Stimulated activated CD8-positive, alpha-beta memory T cell treated with anti-CD3 and anti-CD28 coated beads, Interleukin-12 subunit alpha, Interleukin-12 subunit beta, amount 100 ng/mL, for 4 hours (primary cell): Measurements from ENCODE around the gene FHL3.

Source experiments
- DNase-seq: peaks from one replicate; pipeline ENCODE4 v3.0.0-alpha.2; 2020; ENCODE audit warnings: low read depth

FHL3 gene

GRCh38 chr1:38012363-38013226 is 7.3 kb upstream of the FHL3 start, which contains the start of gene UTP11:
Gene UTP11, plus strand, starts transcription at chr1:38012734. Its CDS starts 69 bp downstream, at chr1:38012803.
- DNase-seq: peak; percentile 74

DNA sequence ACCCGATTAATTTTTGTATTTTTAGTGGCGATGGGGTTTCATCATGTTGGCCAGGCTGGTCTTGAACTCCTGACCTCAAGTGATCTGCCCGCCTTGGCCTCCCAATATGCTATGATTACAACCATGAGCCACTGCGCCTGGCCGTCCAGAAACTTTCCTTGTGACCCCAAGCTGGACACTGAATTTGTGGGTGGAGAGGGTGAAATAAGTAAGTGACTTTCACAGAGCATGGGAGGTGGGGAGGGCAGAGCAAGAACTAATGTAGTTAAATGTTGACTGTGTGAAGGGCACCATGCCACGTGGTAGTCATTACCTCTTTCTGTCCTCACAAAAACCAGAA is 4.5 kb upstream of the FHL3 start:
- DNase-seq: no peak

DNA sequence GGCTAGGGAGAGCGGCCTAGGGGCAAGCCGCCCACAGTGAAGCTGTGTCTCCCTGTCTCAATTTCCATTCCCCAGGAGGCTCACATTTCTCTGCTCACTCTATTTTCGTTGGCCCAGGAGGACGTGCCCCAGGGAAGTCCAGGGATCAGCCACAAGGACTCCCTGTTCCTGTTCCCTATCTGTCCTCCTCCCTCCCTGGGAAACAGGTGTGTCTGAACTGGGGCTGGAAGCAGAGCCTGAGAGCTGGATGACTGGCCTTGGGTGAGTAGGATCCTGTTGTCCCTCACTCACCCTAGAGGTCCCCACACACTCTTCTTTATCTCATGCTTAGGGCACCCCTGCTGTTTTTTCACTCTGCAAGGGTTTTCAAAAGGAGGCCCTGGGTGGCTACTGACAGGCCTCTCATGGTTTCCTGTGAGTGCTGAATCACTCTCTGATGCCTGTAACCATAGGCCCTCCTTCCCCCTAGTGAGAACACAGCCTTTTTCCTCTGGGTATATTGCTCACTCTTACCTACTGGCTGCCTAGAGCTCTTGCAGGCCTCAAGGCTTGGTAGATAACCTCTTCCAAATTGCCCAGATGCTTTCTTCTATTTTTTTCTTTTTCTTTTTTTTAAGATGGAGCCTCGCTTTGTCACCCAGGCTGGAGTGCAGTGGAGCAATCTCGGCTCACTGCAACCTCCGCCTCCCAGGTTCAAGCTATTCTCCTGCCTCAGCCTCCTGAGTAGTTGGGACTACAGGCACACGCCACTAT is 4.0 kb upstream of the FHL3 start:
- no peak for DNase-seq

GRCh38 chr1:38006008-38006828 is 904 bp upstream of the FHL3 start:
- DNase-seq: no peak

DNA sequence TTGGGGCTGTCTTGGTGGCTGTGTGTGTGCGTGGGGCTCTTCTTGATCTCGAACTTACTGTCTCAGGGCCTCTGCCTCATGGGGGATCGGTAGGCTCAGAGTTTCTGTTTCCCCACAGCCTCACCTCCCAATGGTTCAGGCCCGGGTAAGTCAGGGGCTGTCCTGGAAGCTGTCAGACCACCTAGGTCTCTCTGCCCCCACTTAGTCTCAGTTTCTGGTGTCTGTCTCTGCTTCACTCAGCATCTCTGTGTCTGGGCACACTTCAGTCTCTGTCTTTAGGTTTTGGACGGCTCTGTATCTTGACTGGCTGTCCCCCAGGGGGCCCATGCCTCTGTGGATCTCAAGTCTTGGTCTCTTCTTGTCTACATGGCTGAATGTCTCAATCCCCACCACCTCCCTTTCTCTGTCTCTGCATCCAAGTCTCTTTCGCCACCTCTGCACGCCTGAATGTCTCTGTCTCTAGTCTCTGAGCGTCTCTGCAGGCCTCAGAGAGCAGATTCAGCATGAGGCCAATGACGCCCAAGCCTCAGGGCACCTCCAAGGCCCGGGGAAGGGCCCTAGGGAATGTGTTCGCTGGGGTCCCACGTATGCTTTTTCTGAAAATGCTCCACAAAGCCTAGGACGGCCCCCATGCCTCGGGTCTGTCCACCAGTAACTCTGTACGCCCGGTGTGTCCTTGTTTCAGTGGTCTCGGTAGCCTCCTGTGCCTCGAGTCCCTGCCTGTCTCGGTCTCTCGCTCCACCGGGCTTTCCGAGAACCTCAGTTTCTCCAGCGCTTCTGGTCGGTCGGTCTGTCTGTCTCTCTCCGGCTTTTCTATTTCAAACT is 818 bp downstream of the FHL3 start:
- no peak for DNase-seq

DNA sequence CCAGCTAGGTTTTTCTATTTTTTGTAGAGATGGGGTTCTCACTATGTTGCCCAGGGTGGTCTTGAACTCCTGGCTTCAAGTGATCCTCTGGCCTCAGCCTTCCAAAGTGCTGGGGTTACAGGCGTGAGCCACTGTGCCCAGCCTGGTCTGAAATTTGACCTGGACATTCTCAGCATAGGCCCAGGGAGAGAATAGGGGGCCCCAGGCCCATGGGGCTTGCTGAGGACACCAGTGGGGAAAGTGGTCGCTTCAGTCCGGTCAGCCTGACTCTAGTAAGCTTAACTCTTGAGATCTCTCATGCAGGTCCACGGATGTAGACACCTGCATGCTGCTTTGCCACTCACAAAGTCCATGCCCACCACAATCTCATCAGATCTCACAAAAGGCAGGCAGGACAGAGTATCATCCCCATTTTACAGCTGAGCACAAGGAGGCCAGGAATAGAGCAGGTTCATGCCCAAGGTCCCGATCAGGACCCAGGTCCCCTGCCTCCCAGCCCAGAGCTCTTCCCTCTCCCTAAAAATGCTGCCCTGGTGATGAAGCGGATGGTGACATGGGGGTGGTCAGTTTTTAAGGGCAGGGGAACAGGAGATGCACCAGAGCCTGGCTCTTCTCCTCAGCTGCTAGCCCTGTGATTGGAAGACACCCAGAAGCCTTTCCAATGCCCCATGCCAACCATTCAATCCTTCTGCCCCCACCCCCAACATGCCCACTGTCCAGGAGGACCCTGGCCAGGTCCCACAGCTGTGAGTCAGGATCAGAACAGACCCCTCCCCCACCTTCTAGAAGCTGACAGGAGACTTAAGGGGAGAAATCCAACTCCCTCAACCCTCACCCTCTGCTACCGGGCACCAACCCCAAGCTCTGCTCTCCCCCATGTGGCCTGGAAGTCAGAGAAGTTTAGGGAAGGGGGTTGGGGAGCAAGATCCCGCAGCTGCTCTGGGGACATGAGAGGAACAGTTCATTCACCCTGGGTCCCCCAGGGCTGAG is 1.8 kb downstream of the FHL3 start:
- no peak for DNase-seq

GRCh38 chr1:38000529-38001455 is 4.5 kb downstream of the FHL3 start:
- no peak for DNase-seq

GRCh38 chr1:38000233-38000528 is 5.1 kb downstream of the FHL3 start:
- DNase-seq: no peak

GRCh38 chr1:37999430-38000232 is 5.7 kb downstream of the FHL3 start:
- DNase-seq: no peak

DNA sequence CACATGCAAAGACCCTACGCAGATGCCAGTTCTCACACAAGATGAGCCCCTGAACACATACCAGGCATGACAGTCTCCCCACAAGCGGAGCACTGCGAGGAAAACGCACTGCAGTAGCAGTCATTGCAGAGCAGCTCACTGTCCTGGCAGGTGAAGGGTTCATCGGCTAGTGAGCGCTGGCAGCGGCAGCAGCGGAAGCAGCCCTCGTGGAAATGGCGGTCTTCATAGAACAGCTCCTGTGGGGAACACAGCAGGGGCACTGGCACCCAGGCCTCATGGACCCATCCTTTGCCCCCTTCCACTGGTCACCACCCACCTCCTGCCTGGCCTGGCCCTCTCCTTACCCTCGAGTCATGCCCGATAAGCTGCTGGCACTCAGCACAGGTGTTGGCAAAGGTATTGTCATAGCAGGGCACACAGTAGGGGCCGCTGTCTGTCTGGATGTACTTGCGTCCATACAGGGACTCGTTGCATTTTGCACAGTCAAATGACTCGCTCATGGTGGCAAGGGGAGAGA is 6.3 kb downstream of the FHL3 start:
- DNase-seq: no peak

DNA sequence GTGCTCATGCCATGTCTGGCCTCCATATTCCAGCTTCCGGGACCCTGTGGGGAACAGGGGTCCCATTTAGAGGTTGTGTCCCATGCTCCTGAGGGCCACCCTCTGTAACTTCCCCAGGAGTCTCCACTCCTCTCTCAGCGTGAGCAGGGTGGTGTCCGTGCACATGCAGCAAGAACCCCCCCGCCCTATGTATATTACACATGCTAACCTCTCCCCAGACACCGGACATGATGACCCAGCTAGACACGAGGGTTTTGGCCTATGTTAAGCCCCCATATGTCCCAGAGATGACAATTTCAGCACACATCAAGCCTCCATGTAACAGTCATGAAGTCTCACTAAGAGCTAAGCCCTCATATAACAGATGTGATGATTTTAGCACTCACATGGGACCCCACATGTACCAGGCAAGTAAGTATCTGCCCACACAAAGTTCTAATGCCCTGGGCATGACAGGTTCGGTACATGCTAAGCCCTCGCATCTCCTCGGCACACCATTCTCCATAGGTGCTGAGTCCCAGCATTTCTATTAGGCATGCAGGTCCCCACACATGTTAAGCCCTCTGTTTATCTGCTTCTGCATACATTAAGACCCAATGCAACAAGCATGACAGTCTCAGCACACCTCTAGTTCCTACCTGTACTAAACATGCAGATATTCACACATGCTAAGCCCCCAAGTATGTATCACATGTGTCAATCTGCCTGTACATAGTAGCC is 7.1 kb downstream of the FHL3 start:
- DNase-seq: no peak

- DNase-seq: no peak
Observed at GRCh38 chr1:37997256-37998088, 7.8 kb downstream of the FHL3 start.

DNA sequence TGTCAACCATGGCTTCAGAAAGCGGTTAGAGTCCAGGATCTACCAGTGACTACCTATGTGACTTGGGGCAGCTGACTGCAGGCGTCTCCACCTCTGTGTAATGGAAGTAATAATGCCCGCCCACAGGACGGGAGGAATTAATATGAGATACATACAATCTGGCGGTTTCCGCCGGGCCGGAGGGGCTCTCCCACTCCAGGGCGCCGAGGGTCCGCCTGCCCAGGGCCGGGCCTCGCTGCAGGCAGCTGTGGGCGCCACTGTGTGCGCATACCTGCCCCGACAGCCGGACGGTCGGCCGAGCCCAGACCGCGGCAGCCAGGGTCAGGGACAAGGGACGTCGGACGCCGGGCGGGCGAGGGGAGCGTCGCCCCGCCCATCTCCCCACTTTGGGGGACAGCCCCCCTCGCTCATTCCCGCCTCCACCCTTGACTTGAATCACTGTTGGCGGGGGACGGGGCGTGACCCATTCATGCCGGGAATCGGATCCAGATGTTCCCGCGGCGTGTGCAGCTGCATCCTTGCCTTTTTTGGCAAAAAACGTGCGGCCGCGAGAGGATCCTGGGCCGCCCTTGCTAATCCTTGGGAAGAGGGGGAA is 9.5 kb downstream of the FHL3 start:
- DNase-seq: no peak

- DNase-seq: no peak
Observed at GRCh38 chr1:37994886-37995566, 10.3 kb downstream of the FHL3 start.

DNA sequence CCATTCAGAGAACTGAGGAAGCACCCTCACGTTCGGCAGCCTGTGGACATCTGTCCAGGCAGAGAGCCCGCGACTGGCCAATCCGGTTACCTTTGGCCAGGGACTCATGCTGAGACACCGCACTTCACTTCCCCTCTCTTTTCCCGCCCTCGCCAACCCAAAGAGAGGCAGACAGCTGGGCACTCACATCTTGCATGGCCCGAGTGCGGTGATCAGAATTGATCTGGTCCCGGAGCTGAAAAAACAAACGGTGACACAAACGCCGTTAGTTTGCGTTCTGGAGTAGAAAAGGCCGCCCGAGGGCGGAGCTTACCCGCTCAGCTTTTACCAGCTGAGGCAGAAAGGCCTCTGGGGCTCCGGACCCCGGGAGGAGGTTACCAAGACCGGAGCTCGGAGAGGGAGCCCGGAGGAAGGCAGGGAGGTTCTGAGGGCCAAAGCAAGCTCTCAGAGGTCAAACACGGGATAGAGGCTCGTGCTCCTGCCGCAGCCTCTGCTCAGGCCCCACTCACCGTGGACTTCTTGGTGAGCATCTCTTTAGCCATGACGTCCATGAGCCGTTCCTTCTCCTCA is 15.9 kb downstream of the FHL3 start:
- no peak for DNase-seq
